ENCODE data around the gene EREG. TPM values are rescaled to one million over a fixed set of nuclear protein-coding genes. Genes with fewer than 3 reads are reported as not detected.

EREG gene
- total RNA-seq, 1 donor from 2014 or later, result under 0.01 TPM

DNA sequence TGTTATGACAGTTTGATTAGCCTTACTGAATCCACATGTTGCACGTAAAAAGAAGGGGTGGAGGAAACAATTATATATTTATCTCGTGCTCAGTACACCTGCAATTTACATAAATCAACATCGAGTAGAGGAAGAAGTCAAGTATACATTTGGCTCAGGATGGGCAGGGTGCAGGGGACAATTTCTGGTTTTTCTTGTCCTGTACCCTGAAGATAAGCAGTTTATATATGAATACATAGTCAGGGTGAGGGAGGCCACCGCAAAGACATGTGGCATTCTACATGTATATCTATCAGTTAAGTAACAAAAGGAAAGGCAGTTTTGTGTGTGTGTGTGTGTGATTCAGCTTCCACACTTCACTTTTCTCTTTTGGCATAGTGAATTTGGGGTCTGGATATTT is 11.1 kb upstream of the EREG start:
- no peak for DNase-seq

DNA sequence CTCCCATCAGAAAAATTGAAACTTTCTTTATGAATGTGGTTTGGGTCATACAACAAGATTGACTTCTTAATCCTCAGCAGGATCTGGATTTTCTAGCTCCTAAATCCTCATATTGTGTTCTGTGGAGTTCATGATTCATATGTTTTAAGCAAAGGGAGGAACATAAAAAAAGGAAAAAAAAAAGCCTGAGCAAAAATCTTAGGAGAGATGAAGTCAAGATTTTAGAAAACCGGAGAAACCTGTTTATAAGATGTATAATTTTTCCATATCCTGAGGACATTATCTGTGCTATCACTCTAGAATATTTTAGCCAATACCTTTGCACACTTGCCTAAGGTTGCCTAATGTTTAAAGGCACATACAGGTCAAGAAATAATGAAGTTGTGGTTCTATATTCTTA is 7.0 kb upstream of the EREG start:
- DNase-seq, result no peak

DNA sequence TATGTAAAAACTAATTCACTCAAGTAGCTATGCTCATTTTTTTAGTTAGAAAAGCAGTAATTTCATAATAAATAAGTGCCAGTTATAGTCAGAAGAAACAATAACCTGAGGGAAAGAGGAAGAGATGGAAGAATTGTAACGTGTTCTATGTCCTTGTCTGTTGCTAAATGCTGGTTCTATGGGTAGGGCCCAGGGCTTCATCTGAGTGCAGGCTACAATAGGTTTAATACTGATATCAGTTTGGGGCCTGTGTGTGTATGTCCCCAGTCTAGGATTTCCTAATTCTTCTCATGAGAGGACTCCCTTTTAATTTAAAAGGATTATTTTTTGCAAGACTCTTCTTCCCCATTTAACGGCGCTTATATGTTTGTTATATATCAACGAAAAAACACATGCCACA is 3.3 kb upstream of the EREG start:
- DNase-seq, result no peak

DNA sequence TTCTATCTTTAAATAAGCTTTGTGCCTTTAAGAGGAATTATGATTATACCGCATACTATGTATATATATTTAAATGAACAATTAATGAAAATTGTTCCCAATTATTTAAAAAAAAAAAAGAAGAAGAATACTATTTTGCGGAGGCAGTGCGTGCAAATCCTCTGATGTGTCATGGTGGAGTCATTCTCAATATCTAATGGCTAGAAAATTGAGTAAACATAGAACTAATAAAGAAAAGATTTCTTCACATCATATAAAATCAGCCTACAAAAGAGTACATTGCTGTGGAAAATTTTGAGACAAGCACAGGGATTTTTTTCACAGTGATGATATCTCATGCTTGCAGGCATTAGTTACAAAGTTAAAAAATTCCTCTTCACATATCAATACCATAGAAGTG is 2.6 kb upstream of the EREG start:
- DNase-seq, result no peak

DNA sequence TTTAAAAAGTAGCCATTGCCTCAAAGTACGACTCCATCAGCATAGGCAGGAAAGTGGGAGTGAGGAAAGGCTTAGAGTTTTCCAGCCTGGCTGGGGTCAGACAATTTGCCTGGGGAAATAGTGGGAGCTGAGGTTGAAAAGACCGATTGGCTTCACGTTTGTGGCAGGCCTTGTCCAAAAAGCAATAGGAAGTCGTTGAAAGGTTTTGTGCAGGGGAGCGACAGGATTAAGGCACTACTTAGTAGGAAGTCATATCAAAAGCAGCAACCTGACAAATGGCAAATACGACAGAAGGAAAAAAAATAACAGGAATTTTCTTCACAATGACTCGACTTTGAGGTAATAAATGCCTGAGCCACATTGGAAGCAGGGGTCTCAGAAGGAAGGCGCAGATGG is 691 bp upstream of the EREG start:
- no peak for DNase-seq

DNA sequence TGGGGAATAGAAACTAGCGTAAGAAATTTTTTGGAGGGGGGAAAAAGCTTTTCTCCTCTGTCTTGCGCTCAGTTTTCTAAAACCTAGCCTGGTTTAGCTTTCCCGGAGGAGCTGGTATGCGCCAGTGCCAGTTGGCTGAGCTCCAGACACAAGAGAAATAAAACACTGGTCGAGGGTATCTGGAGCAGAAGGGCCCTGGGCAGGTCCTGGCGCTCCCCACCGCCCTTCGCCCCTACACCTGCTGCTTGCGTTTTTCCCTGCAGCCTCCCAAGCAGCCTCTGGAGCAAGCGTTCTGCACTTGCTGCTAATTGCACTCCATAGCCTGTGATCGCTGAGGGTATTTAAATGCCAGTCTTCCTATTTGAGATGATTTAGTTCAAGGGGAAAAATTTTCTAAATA is 816 bp downstream of the EREG start:
- DNase-seq, result peak; percentile 30

DNA sequence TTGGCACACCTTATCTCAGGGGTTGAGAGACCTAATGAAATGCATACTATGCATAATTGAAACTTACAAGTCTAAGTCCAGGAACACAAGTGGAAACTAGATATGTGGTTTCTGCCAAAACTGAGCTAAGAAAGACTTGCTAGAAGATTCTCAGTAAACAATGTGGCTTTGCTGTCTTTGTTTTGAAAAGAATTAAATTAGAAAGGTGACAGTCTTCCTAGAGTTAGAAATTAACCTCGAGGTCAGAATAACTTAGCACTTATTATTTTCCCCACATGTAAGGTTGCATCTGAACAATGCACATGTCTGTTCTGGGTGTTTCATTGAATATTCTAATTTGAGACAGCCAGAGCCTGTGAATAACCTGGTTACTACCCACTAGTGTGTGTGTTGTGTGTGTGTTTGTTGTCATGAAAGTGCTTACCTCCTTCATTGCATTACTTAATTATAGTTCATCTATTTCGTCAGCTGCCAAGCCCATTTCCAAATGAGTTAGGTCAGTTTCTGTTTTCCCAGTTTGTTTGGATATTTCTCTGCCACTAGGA is 1.5 kb downstream of the EREG start:
- no peak for DNase-seq

DNA sequence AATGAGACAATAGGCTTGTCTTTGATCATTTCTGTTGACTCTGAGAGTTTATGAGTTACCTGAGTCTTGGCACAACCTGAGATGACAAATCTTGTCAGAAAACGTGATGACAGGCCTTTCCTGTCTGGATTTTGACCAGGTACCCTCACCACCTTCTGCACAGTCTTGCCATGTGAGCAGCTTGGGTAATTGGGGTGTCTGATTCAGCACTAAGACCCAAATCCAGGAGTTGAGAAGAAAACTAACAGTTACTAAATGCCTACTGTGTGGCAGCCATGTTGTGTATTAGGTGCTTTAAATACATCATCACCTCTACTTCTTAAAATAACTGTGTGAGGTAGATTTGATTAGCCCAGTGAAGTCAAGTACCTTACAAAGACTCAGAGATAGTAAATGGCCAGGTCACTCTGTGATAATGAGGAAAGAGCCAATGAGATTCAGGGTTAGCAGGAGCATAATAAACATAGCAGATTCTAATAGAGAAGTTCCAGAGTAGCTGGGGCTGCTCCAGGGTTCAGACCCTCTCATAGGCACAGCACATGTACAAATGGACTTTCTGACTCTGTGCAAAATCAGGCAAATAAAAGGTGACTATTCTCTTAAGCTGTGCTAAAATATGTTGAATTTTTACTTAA is 2.8 kb downstream of the EREG start:
- DNase-seq, result no peak

DNA sequence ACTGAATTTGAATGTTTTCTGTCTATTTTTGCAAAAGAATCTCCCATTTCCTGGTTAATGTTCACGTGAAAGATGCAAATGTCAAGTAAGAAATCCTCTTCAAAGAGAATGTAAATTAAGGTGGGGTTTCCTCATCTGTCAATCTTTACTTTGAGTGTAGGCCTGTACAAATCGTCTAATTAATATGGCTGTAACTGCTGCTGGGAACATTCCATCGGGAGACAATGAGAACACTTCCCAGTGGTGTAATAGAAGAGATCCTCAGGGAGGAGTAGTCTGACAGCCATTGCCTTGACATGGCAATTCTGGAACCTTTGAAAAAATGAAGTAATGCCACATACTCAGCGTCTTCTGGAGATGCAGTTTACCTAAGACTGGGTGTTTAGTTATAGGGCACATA is 3.7 kb downstream of the EREG start:
- DNase-seq, result no peak

DNA sequence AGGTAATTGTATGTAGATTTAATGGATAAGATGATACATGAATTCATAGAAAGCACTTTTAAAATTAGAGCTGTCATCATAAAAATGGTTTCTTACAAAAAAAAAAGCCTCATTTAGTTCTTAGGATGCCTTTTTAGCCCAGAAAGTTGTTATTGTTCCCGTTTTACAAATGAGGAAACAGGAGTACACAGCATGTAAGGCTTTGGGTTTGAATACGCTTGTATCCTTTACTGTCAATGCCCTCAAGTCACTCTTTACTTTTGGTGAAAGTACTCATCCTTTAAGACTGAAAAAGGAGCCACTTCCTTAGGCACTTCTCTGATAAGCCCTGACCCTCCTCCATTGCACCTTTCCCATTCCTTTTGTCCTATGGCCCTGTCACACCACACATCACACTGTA is 4.9 kb downstream of the EREG start:
- no peak for DNase-seq

DNA sequence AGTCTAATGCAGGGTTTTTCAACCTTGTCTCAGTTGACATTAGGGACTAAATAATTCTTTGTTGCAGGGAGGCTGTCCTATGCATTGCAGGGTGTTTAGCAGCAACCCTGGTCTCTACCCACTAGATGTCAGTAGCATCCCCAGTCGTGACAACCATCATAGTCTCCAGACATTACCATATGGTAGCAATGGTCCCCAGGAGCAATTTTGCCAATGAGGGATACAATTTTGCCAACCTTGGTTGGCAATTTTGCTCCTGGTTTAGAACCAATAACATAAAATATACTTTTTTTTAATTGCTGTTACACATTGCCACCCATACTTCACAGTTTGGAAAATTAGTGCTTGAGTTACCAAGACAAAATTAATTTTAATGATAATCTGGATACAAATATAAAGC is 6.0 kb downstream of the EREG start:
- DNase-seq, result peak; percentile 80

DNA sequence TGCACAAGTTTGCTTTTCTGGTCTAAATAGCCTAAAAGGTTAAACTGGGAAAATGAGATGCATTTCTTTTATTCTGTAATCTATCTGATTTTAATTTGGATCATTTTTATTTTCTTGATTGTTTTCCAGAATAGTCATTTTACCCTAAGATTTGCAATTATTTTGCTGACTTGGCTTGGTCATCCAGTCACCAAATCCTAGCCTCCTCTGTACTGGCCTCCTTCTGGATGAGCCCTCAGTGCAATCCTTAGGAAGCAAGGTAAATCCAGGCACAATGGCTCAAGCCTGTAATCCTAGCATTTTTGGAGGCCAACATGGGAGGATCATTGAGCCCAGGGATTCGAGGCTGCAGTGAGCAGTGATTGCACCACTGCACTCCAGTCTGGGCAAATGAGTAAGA is 9.2 kb downstream of the EREG start:
- no peak for DNase-seq

DNA sequence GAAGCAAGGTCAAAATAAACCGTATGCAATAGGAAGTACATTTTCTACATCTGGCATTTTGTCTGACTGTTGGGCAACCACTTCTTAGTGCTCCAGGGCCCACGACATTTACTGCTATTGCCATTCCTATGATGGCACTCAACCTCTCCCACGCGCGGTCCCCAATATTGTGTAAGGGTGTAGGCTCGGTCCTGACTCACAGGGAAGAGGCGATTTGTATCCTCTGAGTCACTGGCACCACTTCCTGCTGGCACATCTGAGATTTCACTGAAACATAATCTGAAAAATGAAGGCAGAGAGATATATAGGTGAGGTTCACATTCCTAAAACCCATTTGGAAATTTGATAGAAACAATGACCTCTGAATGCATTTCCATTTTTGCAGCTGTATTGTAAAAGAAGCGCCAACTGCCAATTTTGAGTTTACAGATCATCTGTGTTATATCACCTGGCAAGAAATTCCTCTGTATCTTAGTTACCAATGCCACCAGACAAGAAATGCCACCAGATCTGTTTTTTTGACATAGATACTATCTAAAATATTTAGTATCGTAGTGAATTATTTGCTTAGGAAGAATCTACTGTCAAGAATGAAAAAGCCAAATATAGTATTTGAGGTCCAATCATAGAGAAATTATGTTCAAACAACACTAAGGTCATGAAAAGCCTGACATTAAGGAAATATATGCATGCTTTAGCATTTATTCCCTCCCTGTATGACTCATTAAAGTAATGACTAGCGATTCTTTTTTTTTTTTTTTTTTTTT is 9.8 kb downstream of the EREG start:
- DNase-seq, result peak; percentile 55

DNA sequence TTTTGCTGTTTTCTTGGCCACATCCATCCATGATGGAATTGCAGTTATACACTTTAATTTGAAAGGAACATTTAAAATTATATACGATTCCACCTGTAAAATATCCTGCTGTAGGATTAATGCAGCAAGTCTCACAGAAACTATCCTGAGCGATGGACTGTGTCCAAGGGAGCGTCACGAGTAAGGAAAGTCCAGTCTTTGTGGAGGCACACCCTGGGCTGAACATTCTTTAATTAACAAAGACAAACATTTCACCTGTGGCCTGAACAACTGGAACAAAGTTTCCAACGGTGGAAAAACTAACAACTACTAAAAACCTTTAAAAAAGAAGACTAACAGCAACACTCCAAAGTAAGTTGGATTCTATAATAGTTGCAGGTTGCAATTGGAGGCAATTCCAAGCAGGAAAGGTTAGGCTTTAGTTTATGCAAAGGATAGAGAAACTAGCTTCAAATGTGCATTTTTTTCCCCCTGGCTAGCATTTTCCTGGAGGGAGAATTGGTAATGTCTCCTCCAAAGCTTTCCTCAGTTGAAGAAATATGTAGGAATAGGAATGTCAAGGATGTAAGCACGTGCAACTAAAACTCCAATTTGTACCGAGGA is 11.0 kb downstream of the EREG start:
- no peak for DNase-seq

DNA sequence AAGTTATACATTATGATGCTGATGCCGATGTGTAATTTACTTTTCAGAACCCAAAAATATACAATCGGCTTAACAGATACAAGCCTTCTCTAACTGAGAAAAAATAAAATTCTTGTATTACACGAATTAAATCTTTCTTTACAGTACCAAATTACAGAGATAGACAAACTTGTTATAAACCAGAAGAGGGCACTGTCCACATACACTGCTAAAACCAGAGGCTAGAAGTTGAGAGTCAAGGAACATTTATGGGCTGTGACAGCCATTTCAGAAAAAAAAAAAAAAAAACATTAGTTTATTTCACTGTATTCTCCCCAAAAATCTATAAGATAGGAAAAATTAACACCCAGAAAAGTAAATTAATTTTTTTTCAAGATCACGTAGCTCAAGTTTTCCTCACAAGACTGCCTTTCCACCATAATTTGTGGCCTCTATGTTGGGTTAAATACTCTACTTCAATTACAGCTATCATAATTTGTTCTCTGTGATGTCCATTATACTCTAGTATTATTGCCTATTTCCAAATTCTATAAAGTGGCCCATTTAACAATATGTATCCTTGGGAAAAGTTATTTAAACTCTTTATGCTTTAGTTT is 12.0 kb downstream of the EREG start:
- DNase-seq, result peak; percentile 83

DNA sequence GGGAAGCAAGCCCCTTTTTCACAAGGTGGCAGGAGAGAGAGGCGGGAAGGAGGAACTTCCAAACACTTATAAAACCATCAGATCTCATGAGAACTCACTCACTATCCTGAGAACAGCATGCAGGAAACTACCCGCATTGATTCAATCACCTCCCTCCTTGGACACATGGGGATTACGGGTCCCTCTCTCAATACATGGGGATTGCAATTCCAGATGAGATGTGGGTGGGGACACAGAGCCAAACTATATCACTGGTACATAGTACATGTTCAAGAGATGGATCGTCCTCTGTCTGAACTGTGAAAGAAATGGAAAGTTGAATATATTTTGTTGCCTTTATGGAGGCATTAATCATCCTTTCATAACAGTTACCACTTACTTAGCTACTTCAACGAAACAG is 12.8 kb downstream of the EREG start:
- DNase-seq, result no peak

DNA sequence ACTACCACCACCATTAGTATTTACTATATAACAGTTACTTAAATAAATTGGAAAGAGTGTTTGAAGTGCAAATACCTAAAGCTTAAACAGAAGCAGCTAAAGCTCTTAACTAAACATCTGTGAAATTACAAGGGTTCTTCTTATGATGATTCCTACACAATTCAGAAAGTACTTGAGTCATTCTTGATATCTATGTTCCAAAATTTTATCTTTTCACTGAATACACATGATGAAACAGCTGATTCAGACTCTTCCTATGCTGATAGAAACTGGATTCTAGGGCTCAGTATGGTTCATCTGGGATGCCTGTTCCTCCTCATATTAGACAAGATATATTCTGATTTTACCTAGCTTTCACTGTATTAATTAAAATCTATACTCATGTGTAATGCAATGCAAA is 13.6 kb downstream of the EREG start:
- DNase-seq, result no peak

DNA sequence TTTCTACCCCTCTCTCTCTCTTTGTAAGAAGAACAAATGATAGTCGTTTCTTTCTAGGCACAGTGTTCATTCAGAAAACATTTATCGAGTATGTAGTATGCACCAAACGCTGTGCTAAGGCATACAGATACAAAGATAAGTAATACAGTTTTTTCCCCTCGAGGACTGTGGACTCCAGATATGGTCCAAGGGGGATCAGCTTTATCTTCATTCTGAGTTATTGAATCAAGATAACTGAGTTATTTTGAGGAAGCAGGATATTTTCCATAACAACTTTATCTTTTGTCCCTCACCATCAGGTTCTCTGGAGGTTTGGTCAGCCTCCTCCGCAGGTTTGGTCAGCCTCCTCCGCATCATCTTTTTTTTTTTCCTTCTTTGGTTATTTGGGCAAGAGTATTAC is 15.0 kb downstream of the EREG start:
- no peak for DNase-seq

DNA sequence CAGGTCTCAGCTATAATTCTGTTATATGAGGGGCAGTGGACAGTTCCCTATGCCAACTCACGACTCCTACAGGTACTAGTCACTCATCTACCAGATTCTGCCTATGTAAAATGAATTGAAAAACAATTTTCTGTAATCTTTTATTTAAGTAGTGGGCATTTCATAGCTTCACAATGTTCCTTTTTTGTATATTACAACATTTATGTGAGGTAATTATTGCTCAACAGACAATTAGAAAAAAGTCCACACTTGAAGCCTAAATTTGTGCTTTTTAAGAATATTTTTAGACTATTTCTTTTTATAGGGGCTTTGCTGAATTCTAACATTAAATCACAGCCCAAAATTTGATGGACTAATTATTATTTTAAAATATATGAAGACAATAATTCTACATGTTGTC is 20.4 kb downstream of the EREG start:
- DNase-seq, result no peak

DNA sequence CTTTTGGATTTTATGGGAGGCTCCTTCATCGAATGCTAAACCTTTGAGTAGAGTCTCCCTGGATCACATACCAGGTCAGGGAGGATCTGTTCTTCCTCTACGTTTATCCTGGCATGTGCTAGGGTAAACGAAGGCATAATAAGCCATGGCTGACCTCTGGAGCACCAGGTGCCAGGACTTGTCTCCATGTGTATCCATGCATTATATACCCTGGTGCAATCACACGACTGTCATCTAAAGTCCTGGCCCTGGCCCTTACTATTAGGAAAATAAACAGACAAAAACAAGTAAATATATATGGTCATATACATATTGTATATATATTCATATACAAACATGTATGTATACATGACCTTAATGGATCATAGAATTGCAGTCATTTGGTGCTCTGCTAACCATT is 21.2 kb downstream of the EREG start:
- DNase-seq, result no peak

DNA sequence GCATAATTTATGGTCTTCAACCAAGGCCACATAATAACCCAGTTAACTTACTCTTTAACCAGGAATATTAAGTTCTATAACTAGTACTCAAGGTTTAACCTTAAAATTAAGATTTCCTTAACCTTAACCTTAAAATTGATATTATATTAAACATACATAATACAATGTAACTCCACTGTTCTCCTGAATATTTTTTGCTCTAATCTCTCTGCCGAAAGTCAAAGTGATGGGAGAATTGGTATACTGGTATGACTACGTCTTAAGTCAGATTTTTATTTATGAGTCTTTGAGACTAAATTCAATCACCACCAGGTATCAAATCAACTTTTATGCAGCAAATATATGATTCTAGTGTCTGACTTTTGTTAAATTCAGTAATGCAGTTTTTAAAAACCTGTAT is 22.8 kb downstream of the EREG start:
- DNase-seq, result no peak

DNA sequence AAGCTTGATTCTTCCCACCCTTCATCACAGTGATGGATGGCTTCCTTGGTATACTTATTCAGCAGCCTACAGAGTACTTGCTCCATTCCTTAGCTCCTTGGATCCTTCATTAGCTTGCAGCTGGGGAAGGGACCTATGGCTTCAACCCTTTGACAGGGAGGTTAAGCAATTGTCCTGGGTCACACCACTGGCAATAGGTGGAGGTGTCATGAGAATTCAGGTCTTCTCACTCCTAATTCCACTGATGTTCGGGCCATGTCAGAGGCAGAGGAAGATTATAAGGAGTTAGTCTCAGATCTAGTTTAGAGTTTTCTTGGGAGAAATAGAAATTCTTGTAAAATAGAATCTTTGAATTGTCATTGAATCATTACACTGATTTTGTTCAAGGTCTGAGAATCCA is 24.5 kb downstream of the EREG start:
- DNase-seq, result no peak

DNA sequence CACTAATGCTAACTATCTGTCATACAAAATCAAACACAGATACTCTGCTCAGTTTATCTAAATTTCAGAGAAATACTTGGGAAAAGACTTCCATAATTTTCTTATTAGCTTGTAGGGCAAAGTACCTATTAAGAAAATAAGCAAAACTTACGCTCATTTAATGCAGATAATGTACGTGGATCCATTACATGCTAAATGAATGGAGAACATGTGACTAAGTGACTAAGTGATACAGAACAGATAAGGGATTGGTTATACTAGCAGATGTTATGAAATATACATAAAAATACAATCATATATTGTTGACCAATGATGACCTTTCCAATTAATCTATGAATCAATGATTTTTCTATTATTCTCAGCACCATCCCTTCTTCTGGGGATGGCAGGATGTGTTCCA is 25.7 kb downstream of the EREG start:
- DNase-seq, result no peak

DNA sequence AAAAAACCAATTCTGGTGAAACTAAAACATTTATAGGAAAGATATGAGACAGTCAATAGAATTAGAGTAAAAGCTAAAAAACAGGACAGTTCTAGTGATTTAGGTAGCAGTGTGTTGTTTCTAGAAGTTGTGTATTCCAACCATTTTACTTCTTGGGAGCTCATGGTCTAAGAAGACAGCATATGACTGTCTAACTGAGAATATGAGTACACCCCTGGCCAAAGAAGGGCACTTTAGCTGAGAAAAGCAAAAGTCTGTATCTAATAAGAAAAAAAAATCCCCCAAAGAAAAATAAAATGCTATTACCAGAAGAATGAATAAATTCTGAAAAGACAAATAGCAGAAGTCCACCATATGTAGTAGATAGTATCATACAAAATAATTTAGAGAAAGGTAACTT is 26.4 kb downstream of the EREG start:
- no peak for DNase-seq

Data from dermis blood vessel endothelial cell (primary cell).